SK-N-SH (cell line): Measurements from ENCODE around the gene PLEKHA8. TPM values are rescaled to one million over a fixed set of nuclear protein-coding genes. Genes with fewer than 3 reads are reported as not detected.

ENCODE experiments used
- CTCF ChIA-PET: fragments of 300-600, 350-600 bp; formaldehyde crosslinking; extraction: SDS; loops from one replicate; lab custom pipeline; 2021; lab: Yijun Ruan, JAX
- POLR2A ChIA-PET: fragments of 350-600 bp; sonication (Branson Sonifier 250); formaldehyde crosslinking; extraction: SDS; loops from one replicate; lab custom pipeline; 2020; ENCODE audit warnings: antibody characterized with exemption, inconsistent platforms; lab: Yijun Ruan, JAX
- DNase-seq: peaks from one replicate; pipeline ENCODE4 v3.0.0; 2012
- H2AFZ ChIP-seq: fragments of 200-600 bp; sonication (generic); 2 replicates; pipeline ENCODE4 v1.8.1; 2016; ENCODE audit warnings: antibody characterized with exemption, mild to moderate bottlenecking, low read depth
- H3F3A ChIP-seq: fragments of 200-600 bp; sonication (generic); replicated peaks from 2 replicates; pipeline ENCODE3; 2016; ENCODE audit warnings: antibody characterized with exemption, mild to moderate bottlenecking; ENCODE audit not compliant: insufficient read depth
- H3K27ac ChIP-seq, 2 experiments: fragments of 200-500 bp in 1 of 2; fragments of 200-600 bp in 1 of 2; sonication (Bioruptor generic) in 1 of 2; sonication (generic), shearing (Covaris generic) in 1 of 2; 2 replicates each; pipeline versions ENCODE4 v1.5.1 to v1.6.1; 2014 to 2016; ENCODE audit warnings: low read depth in 2 of 2, inconsistent platforms in 1 of 2, low read length in 1 of 2, mild to moderate bottlenecking in 1 of 2, mixed read lengths in 1 of 2
- H3K27me3 ChIP-seq: fragments of 200-600 bp; sonication (generic), shearing (Covaris generic); 2 replicates; pipeline ENCODE4 v1.6.1; 2016; ENCODE audit warnings: mixed run types; ENCODE audit not compliant: insufficient read depth
- H3K36me3 ChIP-seq, 2 experiments: fragments of 200-500 bp in 1 of 2; fragments of 200-600 bp in 1 of 2; sonication (Bioruptor generic) in 1 of 2; sonication (generic) in 1 of 2; replicated peaks in 1 of 2; 2 replicates each; pipeline versions ENCODE3 to v1.5.1; 2014 to 2016; ENCODE audit warnings: low read length in 1 of 2, mild to moderate bottlenecking in 1 of 2; ENCODE audit not compliant: insufficient read depth in 2 of 2, control insufficient read depth in 1 of 2
- H3K4me1 ChIP-seq, 2 experiments: fragments of 200-500 bp in 1 of 2; fragments of 200-600 bp in 1 of 2; sonication (Bioruptor generic) in 1 of 2; sonication (generic), shearing (Covaris generic) in 1 of 2; 2 replicates each; pipeline versions ENCODE4 v1.5.1 to v1.6.1; 2014 to 2016; ENCODE audit warnings: low read depth in 1 of 2, low read length in 1 of 2, mixed run types in 1 of 2; ENCODE audit not compliant: insufficient read depth in 2 of 2, control insufficient read depth in 1 of 2
- H3K4me2 ChIP-seq: fragments of 200-600 bp; sonication (generic), shearing (Covaris generic); 2 replicates; pipeline ENCODE4 v1.6.1; 2017; ENCODE audit warnings: mixed run types
- H3K4me3 ChIP-seq, 2 experiments: fragments of 200-500 bp in 1 of 2; fragments of 200-600 bp in 1 of 2; sonication (Bioruptor generic) in 1 of 2; sonication (generic), shearing (Covaris generic) in 1 of 2; 2 replicates each; pipeline versions ENCODE4 v1.5.1 to v1.8.1; 2014 to 2016; ENCODE audit warnings: low read depth in 2 of 2, inconsistent platforms in 1 of 2, low read length in 1 of 2, mild to moderate bottlenecking in 1 of 2, mixed read lengths in 1 of 2, moderate library complexity in 1 of 2
- H3K79me2 ChIP-seq: fragments of 200-600 bp; sonication (generic); 2 replicates; pipeline ENCODE4 v1.8.1; 2017; ENCODE audit warnings: mild to moderate bottlenecking; ENCODE audit not compliant: insufficient read depth
- H3K9ac ChIP-seq: fragments of 200-600 bp; sonication (generic); 2 replicates; pipeline ENCODE4 v1.6.1; 2017; ENCODE audit warnings: mixed run types
- H3K9me2 ChIP-seq: fragments of 200-600 bp; sonication (generic); 2 replicates; pipeline ENCODE4 v1.6.1; 2017; ENCODE audit warnings: mixed run types
- H3K9me3 ChIP-seq: fragments of 200-600 bp; sonication (generic); 2 replicates; pipeline ENCODE4 v1.6.1; 2017; ENCODE audit warnings: mixed run types, mild to moderate bottlenecking, moderate library complexity
- H4K20me1 ChIP-seq: fragments of 200-600 bp; sonication (generic); 2 replicates; pipeline ENCODE4 v1.6.1; 2017; ENCODE audit warnings: mild to moderate bottlenecking, mixed run types; ENCODE audit not compliant: insufficient read depth
- CHD2 ChIP-seq: fragments of 150-350 bp; IDR thresholded peaks from 2 replicates; pipeline ENCODE4 v1.6.1; 2018; ENCODE audit warnings: low read length; ENCODE audit not compliant: partially characterized antibody
- CTCF ChIP-seq: fragments of 200-600 bp; sonication (generic); IDR thresholded peaks from 2 replicates; pipeline ENCODE4 v1.6.1; 2017; ENCODE audit warnings: antibody characterized with exemption, mild to moderate bottlenecking, moderate library complexity
- EP300 ChIP-seq, 2 experiments: IDR thresholded peaks; 2 replicates each; pipeline versions ENCODE4 v1.4.0 to v1.6.1; 2012; ENCODE audit warnings: borderline replicate concordance in 1 of 2, low read depth in 1 of 2, low read length in 1 of 2
- FOSL2 ChIP-seq: IDR thresholded peaks from 2 replicates; pipeline ENCODE4 v1.4.0; 2012; ENCODE audit warnings: low read depth, mild to moderate bottlenecking, moderate library complexity, borderline replicate concordance
- FOXM1 ChIP-seq: IDR thresholded peaks from 2 replicates; pipeline ENCODE4 v1.4.0; 2012; ENCODE audit warnings: low read depth, mild to moderate bottlenecking
- IRF3 ChIP-seq: fragments of 150-350 bp; IDR thresholded peaks from 2 replicates; pipeline ENCODE4 v1.6.1; 2016; ENCODE audit warnings: mild to moderate bottlenecking, low read depth, low read length
- MAX ChIP-seq: IDR thresholded peaks from 2 replicates; pipeline ENCODE4 v1.4.0; 2012; ENCODE audit warnings: low read depth
- MEF2A ChIP-seq: IDR thresholded peaks from 2 replicates; pipeline ENCODE4 v1.4.0; 2012; ENCODE audit warnings: low read depth, borderline replicate concordance
- MXI1 ChIP-seq: IDR thresholded peaks from 2 replicates; pipeline ENCODE4 v1.6.1; 2012; ENCODE audit warnings: mild to moderate bottlenecking, low read depth, low read length, improper control_type of control experiment
- RCOR1 ChIP-seq: fragments of 150-350 bp; IDR thresholded peaks from 2 replicates; pipeline ENCODE4 v1.6.1; 2017; ENCODE audit warnings: antibody characterized with exemption, low read length
- RFX5 ChIP-seq: IDR thresholded peaks from 2 replicates; pipeline ENCODE4 v1.6.1; 2012; ENCODE audit warnings: mild to moderate bottlenecking, improper control_type of control experiment, low read length
- RXRA ChIP-seq: IDR thresholded peaks from 2 replicates; pipeline ENCODE4 v1.4.0; 2012; ENCODE audit warnings: low read depth, mild to moderate bottlenecking, borderline replicate concordance
- SIN3A ChIP-seq: IDR thresholded peaks from 2 replicates; pipeline ENCODE4 v1.6.1; 2012; ENCODE audit warnings: low read depth, mild to moderate bottlenecking, low read length, moderate library complexity, borderline replicate concordance
- USF1 ChIP-seq: IDR thresholded peaks from 2 replicates; pipeline ENCODE4 v1.4.0; 2012; ENCODE audit warnings: low read depth, borderline replicate concordance
- USF2 ChIP-seq: fragments of 150-350 bp; IDR thresholded peaks from 2 replicates; pipeline ENCODE4 v1.6.1; 2017; ENCODE audit warnings: antibody characterized with exemption, low read length, low read depth, borderline replicate concordance
- WGBS: methylation state at CpG from one replicate; pipeline ENCODE4 v1.1.6; 2017; ENCODE audit warnings: low lambda C conversion rate; 5-methylcytosine and 5-hydroxymethylcytosine counted together
- polyA plus RNA-seq, 3 experiments: library from polyadenylated mRNA; depleted of rRNA; stranded (reverse); fragments of >200 nt; gene quantifications; 2 replicates each; pipeline ENCODE4 v1.2.3, GENCODE V29; 2012

PLEKHA8 gene
- polyA plus RNA-seq, 1 of the 3 experiments (the other 2 are of a cell fraction): 4.9 TPM

- Histone ChIP-seq H3K4me2 (no peak overlapping the region), H3K9ac (no peak overlapping the region), H3K4me1 (peaks cover 0 to 8% of the 10 kb centered on the region in 2 experiments; a peak in 1 of 4 replicates), H3F3A (peaks cover 2% of the 10 kb centered on the region), H3K9me2 (no peaks in the 10 kb centered on the region), H4K20me1 (no peaks in the 10 kb centered on the region), H2AFZ (no peak overlapping the region), H3K4me3 (no peak overlapping the region), H3K36me3 (peaks cover 61 to 62% of the 10 kb centered on the region in 2 experiments), H3K27me3 (no peaks in the 10 kb centered on the region), H3K79me2 (no peaks in the 10 kb centered on the region), H3K27ac (0 out of 4 replicates have a peak overlapping the region, but pooled peaks of 1 of the 2 experiments have one; percentile 2), H3K9me3 (peaks cover 4% of the 10 kb centered on the region; the same call in 1 of the 2 replicates)
- TF ChIP-seq RXRA: no peak
- no peak for TF ChIP-seq FOXM1
- no peak for TF ChIP-seq USF1
- TF ChIP-seq FOSL2: no peak
- TF ChIP-seq MEF2A: no peak
- TF ChIP-seq CTCF: no peak
- TF ChIP-seq SIN3A: no peak
- TF ChIP-seq USF2: no peak
- no peak for TF ChIP-seq RFX5
- no peak for TF ChIP-seq MXI1
- no peak for TF ChIP-seq MAX
- TF ChIP-seq RCOR1: no peak
- TF ChIP-seq EP300 (IDR thresholded peaks at IDR 0.05; ENCODE audit: borderline replicate concordance in 1 of 2, low read depth in 1 of 2, low read length in 1 of 2): no peak
- no peak for TF ChIP-seq CHD2
- TF ChIP-seq IRF3: no peak
- POLR2A ChIA-PET: no interaction called here
- 81% methylated on average over 3 of the region's 3 CpGs for WGBS
- CTCF ChIA-PET: interaction anchor here (4.3 kb wide), 1 partner anchor 10 kb away, joined by 31 read pairs; no protein-coding TSS in a partner anchor
- no peak for DNase-seq
These were observed 24.9 kb downstream of the PLEKHA8 start for GRCh38 chr7:30053068-30053467.
